Measurements from ENCODE around the gene STX2. TPM values are rescaled to one million over a fixed set of nuclear protein-coding genes. Genes with fewer than 3 reads are reported as not detected.

STX2 gene
- total and polyA plus RNA-seq, 2 donors (not counting 1 experiment from before 2014, with no cell fraction given): 35.2 to 87.8 TPM

DNA sequence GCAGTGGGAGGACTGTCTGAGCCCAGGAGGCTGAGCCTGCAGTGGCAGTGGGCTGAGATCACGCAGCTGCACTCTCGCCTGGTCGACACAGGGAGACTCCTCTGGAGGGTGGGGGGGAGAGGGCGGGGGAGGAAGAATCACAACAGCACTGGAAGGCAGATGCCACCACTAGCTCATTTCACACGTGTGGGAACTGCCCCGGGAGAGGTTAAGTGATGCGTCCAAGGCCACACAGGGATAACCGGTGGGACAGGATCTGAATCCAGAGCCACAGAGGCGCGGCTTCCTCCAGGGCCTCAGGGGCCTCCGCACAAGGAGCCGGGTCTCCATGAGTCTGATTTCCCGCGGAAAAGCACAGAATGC lies 20.8 kb downstream of the STX2 start:
- Histone ChIP-seq H3K27ac (ENCODE audit: insufficient read depth, low read length) (no peak overlapping the region), H3K36me3 (ENCODE audit: control insufficient read depth, insufficient read depth, low read length) (peaks cover 8% of the 10 kb centered on the region), H4K20me1 (ENCODE audit: control insufficient read depth, extremely low read depth, insufficient read depth, low read length) (no peaks in the 10 kb centered on the region), H3K27me3 (ENCODE audit: control insufficient read depth, insufficient read depth, low read length) (no peaks in the 10 kb centered on the region), H2AFZ (ENCODE audit: low read length) (no peak overlapping the region), H3K4me2 (ENCODE audit: extremely low read depth, insufficient read depth, low read length) (no peak overlapping the region), H3K4me3 (replicated peaks in 1 of 4; ENCODE audit: control extremely low read depth in 1 of 4, insufficient read depth in 1 of 4, low read depth in 3 of 4, low read length in 4 of 4) (peak overlapping the region in 1 of 4 experiments; percentile 48), H3K9ac (ENCODE audit: insufficient read depth, low read length) (no peak overlapping the region), H3K9me3 (ENCODE audit: control insufficient read depth, insufficient read depth, low read depth, low read length) (no peaks in the 10 kb centered on the region), H3K79me2 (ENCODE audit: control insufficient read depth, insufficient read depth, low read length) (peaks cover 14% of the 10 kb centered on the region), H3K4me1 (ENCODE audit: control insufficient read depth, extremely low read depth, insufficient read depth, low read length) (no peaks in the 10 kb centered on the region)
- TF ChIP-seq EZH2 (IDR thresholded peaks at IDR 0.05; ENCODE audit: low read length, missing control alignments): no peak
- TF ChIP-seq, protein P1, sequence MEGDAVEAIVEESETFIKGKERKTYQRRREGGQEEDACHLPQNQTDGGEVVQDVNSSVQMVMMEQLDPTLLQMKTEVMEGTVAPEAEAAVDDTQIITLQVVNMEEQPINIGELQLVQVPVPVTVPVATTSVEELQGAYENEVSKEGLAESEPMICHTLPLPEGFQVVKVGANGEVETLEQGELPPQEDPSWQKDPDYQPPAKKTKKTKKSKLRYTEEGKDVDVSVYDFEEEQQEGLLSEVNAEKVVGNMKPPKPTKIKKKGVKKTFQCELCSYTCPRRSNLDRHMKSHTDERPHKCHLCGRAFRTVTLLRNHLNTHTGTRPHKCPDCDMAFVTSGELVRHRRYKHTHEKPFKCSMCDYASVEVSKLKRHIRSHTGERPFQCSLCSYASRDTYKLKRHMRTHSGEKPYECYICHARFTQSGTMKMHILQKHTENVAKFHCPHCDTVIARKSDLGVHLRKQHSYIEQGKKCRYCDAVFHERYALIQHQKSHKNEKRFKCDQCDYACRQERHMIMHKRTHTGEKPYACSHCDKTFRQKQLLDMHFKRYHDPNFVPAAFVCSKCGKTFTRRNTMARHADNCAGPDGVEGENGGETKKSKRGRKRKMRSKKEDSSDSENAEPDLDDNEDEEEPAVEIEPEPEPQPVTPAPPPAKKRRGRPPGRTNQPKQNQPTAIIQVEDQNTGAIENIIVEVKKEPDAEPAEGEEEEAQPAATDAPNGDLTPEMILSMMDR (conservative IDR thresholded peaks at IDR 0.05 in 1 of 2, IDR thresholded peaks at IDR 0.05 in 1 of 2; ENCODE audit: low read depth in 1 of 2, low read length in 2 of 2): no peak
- no peak for DNase-seq (ENCODE audit: low read depth in 2 of 2)

DNA sequence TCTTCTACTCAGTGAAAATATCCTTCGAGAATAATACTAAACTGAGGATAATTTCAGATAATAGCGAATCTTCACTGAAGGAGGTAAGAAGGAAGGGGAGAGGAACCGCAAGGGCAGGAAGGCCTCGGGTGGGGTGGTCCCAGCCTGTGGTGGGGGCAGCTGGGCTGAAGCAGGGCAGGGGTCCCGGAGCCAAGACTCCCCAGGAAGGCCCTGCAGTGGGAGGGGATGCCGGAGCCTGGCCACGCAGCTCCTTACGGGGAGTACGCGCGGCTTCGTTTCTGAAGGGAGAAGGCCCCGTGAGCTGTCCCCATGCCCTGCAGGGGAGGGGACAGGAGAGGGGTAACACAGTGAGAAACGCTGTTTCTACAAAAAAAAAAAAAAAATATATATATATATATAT lies 21.2 kb downstream of the STX2 start:
- Histone ChIP-seq H4K20me1 (ENCODE audit: control insufficient read depth, extremely low read depth, insufficient read depth, low read length) (no peaks in the 10 kb centered on the region), H3K79me2 (ENCODE audit: control insufficient read depth, insufficient read depth, low read length) (peaks cover 14% of the 10 kb centered on the region), H3K4me3 (replicated peaks in 1 of 4; ENCODE audit: control extremely low read depth in 1 of 4, insufficient read depth in 1 of 4, low read depth in 3 of 4, low read length in 4 of 4) (no peak overlapping the region), H3K36me3 (ENCODE audit: control insufficient read depth, insufficient read depth, low read length) (peaks cover 6% of the 10 kb centered on the region), H3K27me3 (ENCODE audit: control insufficient read depth, insufficient read depth, low read length) (no peaks in the 10 kb centered on the region), H2AFZ (ENCODE audit: low read length) (no peak overlapping the region), H3K9me3 (ENCODE audit: control insufficient read depth, insufficient read depth, low read depth, low read length) (no peaks in the 10 kb centered on the region), H3K27ac (ENCODE audit: insufficient read depth, low read length) (no peak overlapping the region), H3K4me2 (ENCODE audit: extremely low read depth, insufficient read depth, low read length) (no peak overlapping the region), H3K9ac (ENCODE audit: insufficient read depth, low read length) (no peak overlapping the region), H3K4me1 (ENCODE audit: control insufficient read depth, extremely low read depth, insufficient read depth, low read length) (no peaks in the 10 kb centered on the region)
- TF ChIP-seq EZH2 (IDR thresholded peaks at IDR 0.05; ENCODE audit: low read length, missing control alignments): no peak
- TF ChIP-seq, protein P1 (conservative IDR thresholded peaks at IDR 0.05 in 1 of 2, IDR thresholded peaks at IDR 0.05 in 1 of 2; ENCODE audit: low read depth in 1 of 2, low read length in 2 of 2): no peak
- no peak for DNase-seq (ENCODE audit: low read depth in 2 of 2)

DNA sequence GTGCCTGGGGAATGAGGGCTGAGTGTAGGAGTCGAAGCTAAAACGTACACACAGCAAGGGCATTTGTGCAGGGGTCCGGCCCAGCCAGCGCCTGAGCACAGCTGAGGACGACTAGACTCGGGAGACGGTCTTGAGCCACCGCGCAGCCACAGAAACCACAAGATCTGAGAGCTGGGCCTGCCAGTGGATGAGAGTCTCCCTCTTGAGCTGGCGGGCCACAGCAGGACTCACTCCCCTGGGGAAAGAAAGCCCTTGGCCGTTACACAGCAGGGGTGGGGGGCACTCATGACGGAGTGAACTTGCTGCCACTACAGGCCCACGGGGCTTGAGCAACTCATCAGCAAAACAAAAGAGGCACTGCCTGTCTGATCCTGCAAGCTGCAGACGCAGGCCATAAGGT lies 23.0 kb downstream of the STX2 start:
- Histone ChIP-seq H3K79me2 (ENCODE audit: control insufficient read depth, insufficient read depth, low read length) (peaks cover 14% of the 10 kb centered on the region), H4K20me1 (ENCODE audit: control insufficient read depth, extremely low read depth, insufficient read depth, low read length) (no peaks in the 10 kb centered on the region)

More for the DNA sequence above, 23.0 kb downstream of the STX2 start:
- Histone ChIP-seq H2AFZ (ENCODE audit: low read length) (no peak overlapping the region), H3K27me3 (ENCODE audit: control insufficient read depth, insufficient read depth, low read length) (no peaks in the 10 kb centered on the region), H3K36me3 (ENCODE audit: control insufficient read depth, insufficient read depth, low read length) (peaks cover 6% of the 10 kb centered on the region), H3K4me1 (ENCODE audit: control insufficient read depth, extremely low read depth, insufficient read depth, low read length) (no peaks in the 10 kb centered on the region), H3K27ac (ENCODE audit: insufficient read depth, low read length) (no peak overlapping the region), H3K4me3 (replicated peaks in 1 of 4; ENCODE audit: control extremely low read depth in 1 of 4, insufficient read depth in 1 of 4, low read depth in 3 of 4, low read length in 4 of 4) (no peak overlapping the region), H3K9me3 (ENCODE audit: control insufficient read depth, insufficient read depth, low read depth, low read length) (no peaks in the 10 kb centered on the region), H3K9ac (ENCODE audit: insufficient read depth, low read length) (no peak overlapping the region), H3K4me2 (ENCODE audit: extremely low read depth, insufficient read depth, low read length) (no peak overlapping the region)
- no peak for DNase-seq (ENCODE audit: low read depth in 2 of 2)
- TF ChIP-seq, protein P1 (conservative IDR thresholded peaks at IDR 0.05 in 1 of 2, IDR thresholded peaks at IDR 0.05 in 1 of 2; ENCODE audit: low read depth in 1 of 2, low read length in 2 of 2): no peak
- TF ChIP-seq EZH2 (IDR thresholded peaks at IDR 0.05; ENCODE audit: low read length, missing control alignments): no peak
